ENCODE measurements around the gene ARHGAP6.

GRCh38 chrX:11363069-11363594 is 302.6 kb downstream of the ARHGAP6 start:
- TF ChIP-seq, protein P1, sequence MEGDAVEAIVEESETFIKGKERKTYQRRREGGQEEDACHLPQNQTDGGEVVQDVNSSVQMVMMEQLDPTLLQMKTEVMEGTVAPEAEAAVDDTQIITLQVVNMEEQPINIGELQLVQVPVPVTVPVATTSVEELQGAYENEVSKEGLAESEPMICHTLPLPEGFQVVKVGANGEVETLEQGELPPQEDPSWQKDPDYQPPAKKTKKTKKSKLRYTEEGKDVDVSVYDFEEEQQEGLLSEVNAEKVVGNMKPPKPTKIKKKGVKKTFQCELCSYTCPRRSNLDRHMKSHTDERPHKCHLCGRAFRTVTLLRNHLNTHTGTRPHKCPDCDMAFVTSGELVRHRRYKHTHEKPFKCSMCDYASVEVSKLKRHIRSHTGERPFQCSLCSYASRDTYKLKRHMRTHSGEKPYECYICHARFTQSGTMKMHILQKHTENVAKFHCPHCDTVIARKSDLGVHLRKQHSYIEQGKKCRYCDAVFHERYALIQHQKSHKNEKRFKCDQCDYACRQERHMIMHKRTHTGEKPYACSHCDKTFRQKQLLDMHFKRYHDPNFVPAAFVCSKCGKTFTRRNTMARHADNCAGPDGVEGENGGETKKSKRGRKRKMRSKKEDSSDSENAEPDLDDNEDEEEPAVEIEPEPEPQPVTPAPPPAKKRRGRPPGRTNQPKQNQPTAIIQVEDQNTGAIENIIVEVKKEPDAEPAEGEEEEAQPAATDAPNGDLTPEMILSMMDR (IDR thresholded peaks at IDR 0.05 in 2 of 3, conservative IDR thresholded peaks at IDR 0.05 in 1 of 3; ENCODE audit: borderline replicate concordance in 1 of 3, insufficient read depth in 1 of 3, low read depth in 2 of 3, low read length in 2 of 3): no peak
- TF ChIP-seq EZH2phosphoT487 (IDR thresholded peaks at IDR 0.05; ENCODE audit: borderline replicate concordance) (no peak), EZH2 (IDR thresholded peaks at IDR 0.05) (no peak), RAD21 (IDR thresholded peaks at IDR 0.05; ENCODE audit: low read depth) (no peak), SIN3A (IDR thresholded peaks at IDR 0.05; ENCODE audit: low read depth) (no peak), CBX3 (IDR thresholded peaks at IDR 0.05; ENCODE audit: low read depth) (no peak), POLR2AphosphoS5 (IDR thresholded peaks at IDR 0.05; ENCODE audit: low read depth, low read length) (no peak)

Data from HCT116 (cell line).